Heart left ventricle (tissue), 16 donors: ENCODE measurements around the gene KHDC3L. TPM values are rescaled to one million over a fixed set of nuclear protein-coding genes. Genes with fewer than 3 reads are reported as not detected.

Source experiments
- ATAC-seq, 4 donors: fragments of 200-7000 bp; cut with Tn5 transposase; one replicate each; pipeline ENCODE4 v1.9.1; 2020 to 2022; ENCODE audit warnings: moderate library complexity in 4 of 4, mild to moderate bottlenecking in 3 of 4, moderate number of reproducible peaks in 1 of 4
- DNase-seq, 5 donors: peaks; one replicate each; pipeline ENCODE4 v3.0.0-alpha.2; 2020
- H3K27ac ChIP-seq, 12 donors: fragments of 200-600 bp; sonication (generic) in 4 of 12; one replicate each; pipeline versions ENCODE4 v1.5.0 to v1.8.0; 2016 to 2022; ENCODE audit warnings: mild to moderate bottlenecking in 2 of 12
- H3K27me3 ChIP-seq, 9 donors: fragments of 200-600 bp; sonication (generic) in 2 of 9; one replicate each; pipeline versions ENCODE4 v1.5.1 to v1.8.0; 2016 to 2022; ENCODE audit warnings: mild to moderate bottlenecking in 3 of 9
- H3K36me3 ChIP-seq, 9 donors: fragments of 200-600 bp; sonication (generic) in 2 of 9; one replicate each; pipeline versions ENCODE4 v1.5.0 to v1.8.0; 2018 to 2022; ENCODE audit warnings: mild to moderate bottlenecking in 2 of 9
- H3K4me1 ChIP-seq, 12 donors: fragments of 200-600 bp; sonication (generic) in 4 of 12; one replicate each; pipeline versions ENCODE4 v1.5.0 to v1.8.0; 2016 to 2022; ENCODE audit warnings: mild to moderate bottlenecking in 3 of 12
- H3K4me3 ChIP-seq, 12 donors: fragments of 200-600 bp; sonication (generic) in 4 of 12; one replicate each; pipeline versions ENCODE4 v1.5.0 to v1.8.0; 2017 to 2022; ENCODE audit warnings: mild to moderate bottlenecking in 9 of 12, moderate library complexity in 4 of 12
- H3K9me3 ChIP-seq, 12 donors: fragments of 200-600 bp; sonication (generic) in 4 of 12; one replicate each; pipeline versions ENCODE4 v1.5.0 to v1.8.0; 2016 to 2022; ENCODE audit warnings: mild to moderate bottlenecking in 1 of 12
- CTCF ChIP-seq, 12 donors: fragments of 200-600 bp; sonication (generic) in 4 of 12; IDR thresholded peaks; one replicate each; pipeline versions ENCODE4 v1.5.0 to v1.8.0; 2018 to 2022; ENCODE audit warnings: antibody characterized with exemption in 12 of 12, mild to moderate bottlenecking in 5 of 12
- POLR2A ChIP-seq, 2 donors: fragments of 450-650 bp; IDR thresholded peaks; one replicate each; pipeline ENCODE4 v1.6.1; 2017; ENCODE audit warnings: antibody characterized with exemption in 2 of 2, mild to moderate bottlenecking in 2 of 2, moderate library complexity in 2 of 2
- WGBS, 4 donors: extraction: QIAGEN DNeasy Blood & Tissue Kit in 2 of 4; methylation state at CpG; one replicate each; pipeline versions ENCODE4 v1.1.5 to v1.1.7; 2013 to 2018; 5-methylcytosine and 5-hydroxymethylcytosine counted together
- intact Hi-C, 10 donors: fragments of 100-400 bp; cut with DNase I; formaldehyde crosslinking; loops; one replicate each; pipeline versions ENCODE4 v1.11.1 to v1.14.2; 2022
- polyA plus RNA-seq, 2 donors: library from polyadenylated mRNA; stranded (reverse); fragments of 200-250 nt; gene quantifications; one replicate each; pipeline ENCODE4 v1.2.3, GENCODE V29; 2013
- total RNA-seq, 9 donors: library from RNA; depleted of rRNA in 2 of 9; stranded (reverse); fragments of >200 nt in 2 of 9; fragmentation: NEBNext Ultra II Directional in 3 of 9; extraction: Animal tissue kit (Norgen Biotek cat#: 25700) in 3 of 9; gene quantifications; one replicate each; pipeline versions ENCODE4 v1.1.0 to v1.2.4, GENCODE V29; 2016 to 2023
- donor health status: ischemic (EF 13 %, LVEDD 7.1; RV severe dilation, severe dysfunction).
- donor health status: healthy with polysubstance abuse.
- donor health status: DM: no; HTN: yes; CAD: no.
- donor health status: DM: no; HTN: no; CAD: no.
- donor health status: ischemic (EF 25% LVEDD 6.9; RV normal size, moderate dysfunction).
- donor health status: ischemic (EF 25% LVEDD 5.7; RV mildly dilated, moderate dysfunction).
- donor health status: healthy.
- donor health status: DM: yes; HTN: yes; CAD: no.
- donor health status: ischemic (EF 35%, LVEDD 5.7; RV mildly dilated, moderate dysfunction).
- donor health status: nonischemic (EF 11% LVEDD 7.7; RV severe dilation, severe dysfunction).
- donor health status: DM: yes; HTN: yes; CAD: no.
- donor health status: PGD.
- donor health status: ischemic (EF 29% LVEDD 5.4; RV normal size, mild dysfunction).
- donor health status: nonischemic (EF 23%, LVEDD 6.1; RV moderate dilation, normal function).

The KHDC3L gene
- total and polyA plus RNA-seq, 11 donors, result not detected

DNA sequence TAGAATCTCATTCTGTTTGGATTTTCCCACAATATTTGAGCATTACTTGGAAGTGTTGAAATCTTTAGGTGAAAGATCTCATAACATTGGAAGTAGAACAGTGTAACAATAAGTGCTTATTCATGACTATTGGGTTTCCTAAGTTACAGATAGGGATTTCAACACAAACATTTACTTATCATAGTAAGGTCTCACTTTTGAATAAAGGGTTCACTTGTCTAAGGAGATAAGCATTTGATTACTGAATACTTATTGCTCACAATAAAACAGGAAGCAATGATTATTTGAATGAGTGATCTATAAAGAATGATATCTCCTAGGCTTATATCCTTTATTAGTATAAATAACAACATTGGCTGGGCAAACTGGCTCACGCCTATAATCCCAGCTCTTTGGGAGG is 46.9 kb downstream of the KHDC3L start:
- intact Hi-C loops, result no loop called here
- DNase-seq, result no peak
- ATAC-seq, result no peak
- TF ChIP-seq CTCF (IDR thresholded peaks at IDR 0.05) (no peak), POLR2A (IDR thresholded peaks at IDR 0.05) (no peak)
- Histone ChIP-seq H3K27ac (no peak overlapping the region), H3K4me1 (no peaks in the 10 kb centered on the region), H3K9me3 (no peaks in the 10 kb centered on the region), H3K36me3 (peaks cover 0 to 10% (median 0%) of the 10 kb centered on the region in 9 donors), H3K4me3 (no peak overlapping the region), H3K27me3 (no peaks in the 10 kb centered on the region)
- WGBS, 4 donors, result 95 to 100% (median 96%) methylated on average over 1 of the region's 1 CpG

- Histone ChIP-seq H3K4me1 (no peaks in the 10 kb centered on the region), H3K4me3 (no peak overlapping the region), H3K9me3 (no peaks in the 10 kb centered on the region), H3K27ac (no peak overlapping the region), H3K36me3 (peaks cover 0 to 26% (median 0%) of the 10 kb centered on the region in 9 donors), H3K27me3 (no peaks in the 10 kb centered on the region)
- no peak for ATAC-seq
- WGBS, 4 donors, result 81 to 99% (median 89%) methylated on average over 3 of the region's 3 CpGs
- TF ChIP-seq POLR2A (IDR thresholded peaks at IDR 0.05), result no peak
- TF ChIP-seq CTCF (IDR thresholded peaks at IDR 0.05), result no peak
- DNase-seq, result no peak
- intact Hi-C loops, result no loop called here
Observed at GRCh38 chr6:73413102-73413501, 50.6 kb downstream of the KHDC3L start.

Other genes with a start within 250 kb of the KHDC3L start
- gene KHDC1L, start 137.2 kb upstream of the KHDC3L start, total RNA-seq, result not detected
- gene KHDC1L, start 137.2 kb upstream of the KHDC3L start, polyA plus RNA-seq, result not detected
- gene KHDC1, start 99.5 kb upstream of the KHDC3L start, total RNA-seq, result 1 to 10 TPM in 2 of 9 donors, under 1 TPM in 4, not detected in 3; 0.25 to 1.1 (median 0.70) TPM
- gene KHDC1, start 99.5 kb upstream of the KHDC3L start, polyA plus RNA-seq, result 1 to 10 TPM in 1 of 2 donors, under 1 TPM in 1; 0.80 to 1.1 TPM
- not detected for gene DPPA5, start 8.4 kb upstream of the KHDC3L start, total RNA-seq
- gene DPPA5, start 8.4 kb upstream of the KHDC3L start, polyA plus RNA-seq, result not detected
- gene OOEP, start 7.2 kb downstream of the KHDC3L start, total RNA-seq, result not detected
- gene OOEP, start 7.2 kb downstream of the KHDC3L start, polyA plus RNA-seq, result not detected
- gene DDX43, start 32.2 kb downstream of the KHDC3L start, total RNA-seq, result under 1 TPM in 6 of 9 donors, not detected in 3; 0.11 to 0.52 (median 0.20) TPM
- gene DDX43, start 32.2 kb downstream of the KHDC3L start, polyA plus RNA-seq, result under 1 TPM; 0.08 to 0.30 TPM
- gene CGAS, start 89.6 kb downstream of the KHDC3L start, total RNA-seq, result 1 to 10 TPM in 6 of 9 donors, under 1 TPM in 3; 0.50 to 7.6 (median 1.2) TPM
- gene CGAS, start 89.6 kb downstream of the KHDC3L start, polyA plus RNA-seq, result under 1 TPM; 0.38 to 0.55 TPM
- gene MTO1, start 99.1 kb downstream of the KHDC3L start, total RNA-seq, result 10 to 100 TPM; 18.8 to 32.2 (median 23.7) TPM
- gene MTO1, start 99.1 kb downstream of the KHDC3L start, polyA plus RNA-seq, result 10 to 100 TPM in 1 of 2 donors, 1 to 10 TPM in 1; 8.6 to 19.4 TPM
- gene EEF1A1, start 158.4 kb downstream of the KHDC3L start, total RNA-seq, result 1,000 to 10,000 TPM in 8 of 9 donors, 100 to 1,000 TPM in 1; 975 to 3,337 (median 1,528) TPM
- 1,000 to 10,000 TPM in 1 of 2 donors, 100 to 1,000 TPM in 1; 743 to 4,205 TPM for gene EEF1A1, start 158.4 kb downstream of the KHDC3L start, polyA plus RNA-seq